NT2/D1 (cell line): ENCODE results near the gene FGFBP2.

Experiments
- DNase-seq: peaks from one replicate; pipeline ENCODE4 v3.0.0-alpha.2; 2011; ENCODE audit warnings: low read depth, low spot score
- H3K27me3 ChIP-seq: 2 replicates; pipeline ENCODE4 v1.6.0; 2011; ENCODE audit warnings: mild to moderate bottlenecking; ENCODE audit not compliant: insufficient read length, insufficient read depth
- H3K36me3 ChIP-seq: 2 replicates; pipeline ENCODE4 v1.6.1; 2011; ENCODE audit warnings: mild to moderate bottlenecking, low read length, mixed read lengths; ENCODE audit not compliant: insufficient read depth, insufficient read length
- H3K4me1 ChIP-seq: 2 replicates; pipeline ENCODE4 v1.5.1; 2011; ENCODE audit not compliant: insufficient read depth, insufficient read length
- H3K4me3 ChIP-seq: 2 replicates; pipeline ENCODE4 v1.5.1; 2011; ENCODE audit warnings: low read depth; ENCODE audit not compliant: insufficient read length
- H3K9ac ChIP-seq: 2 replicates; pipeline ENCODE4 v1.6.0; 2011; ENCODE audit warnings: low read depth; ENCODE audit not compliant: insufficient read length
- H3K9me3 ChIP-seq: 2 replicates; pipeline ENCODE4 v1.5.1; 2011; ENCODE audit warnings: mild to moderate bottlenecking, low read length; ENCODE audit not compliant: insufficient read depth
- SUZ12 ChIP-seq: IDR thresholded peaks from 2 replicates; pipeline ENCODE4 v1.6.1; 2011; ENCODE audit not compliant: insufficient read length, insufficient read depth; ENCODE audit errors: extremely low read depth
- YY1 ChIP-seq: IDR thresholded peaks from 2 replicates; pipeline ENCODE4 v1.6.1; 2011; ENCODE audit not compliant: insufficient read length, insufficient read depth
- ZNF274 ChIP-seq: IDR thresholded peaks from 2 replicates; pipeline ENCODE4 v1.6.1; 2011; ENCODE audit warnings: mild to moderate bottlenecking, low read depth, low read length

The FGFBP2 gene

GRCh38 chr4:15986907-15987306 is 23.9 kb upstream of the FGFBP2 start:
- DNase-seq = no peak
- peaks cover 67% of the 10 kb centered on the region for H3K36me3 ChIP-seq
- no peak overlapping the region for H3K9ac ChIP-seq
- 0 out of 2 replicates have a peak, but pooled peaks cover 3% of the 10 kb centered on the region for H3K9me3 ChIP-seq
- no peak overlapping the region for H3K4me3 ChIP-seq
- no peaks in the 10 kb centered on the region for H3K4me1 ChIP-seq
- TF ChIP-seq ZNF274 (no peak), YY1 (no peak), SUZ12 (no peak)
- H3K27me3 ChIP-seq = no peaks in the 10 kb centered on the region

- no peak for DNase-seq
- H3K4me1 ChIP-seq = no peaks in the 10 kb centered on the region
- no peak overlapping the region for H3K9ac ChIP-seq
- H3K36me3 ChIP-seq = peaks cover 47% of the 10 kb centered on the region
- H3K4me3 ChIP-seq = no peak overlapping the region
- H3K27me3 ChIP-seq = no peaks in the 10 kb centered on the region
- no peak for TF ChIP-seq ZNF274
- TF ChIP-seq YY1 = no peak
- no peak for TF ChIP-seq SUZ12
- H3K9me3 ChIP-seq = 0 out of 2 replicates have a peak, but pooled peaks cover 3% of the 10 kb centered on the region
These were observed 20.6 kb upstream of the FGFBP2 start for GRCh38 chr4:15983610-15984009.

GRCh38 chr4:15982842-15983524 is 20.0 kb upstream of the FGFBP2 start:
- H3K36me3 ChIP-seq = peaks cover 51% of the 10 kb centered on the region
- DNase-seq = no peak

GRCh38 chr4:15976456-15977447 is 13.8 kb upstream of the FGFBP2 start:
- Histone ChIP-seq H3K9me3 (no peaks in the 10 kb centered on the region), H3K4me3 (no peak overlapping the region), H3K9ac (no peak overlapping the region), H3K4me1 (no peaks in the 10 kb centered on the region), H3K27me3 (no peaks in the 10 kb centered on the region), H3K36me3 (peaks cover 26% of the 10 kb centered on the region)
- DNase-seq = no peak
- TF ChIP-seq ZNF274 (no peak), SUZ12 (no peak), YY1 (no peak)

More at GRCh38 chr4:15982842-15983524, 20.0 kb upstream of the FGFBP2 start:
- Histone ChIP-seq H3K4me3 (no peak overlapping the region), H3K27me3 (no peaks in the 10 kb centered on the region), H3K4me1 (no peaks in the 10 kb centered on the region), H3K9me3 (0 out of 2 replicates have a peak, but pooled peaks cover 3% of the 10 kb centered on the region), H3K9ac (no peak overlapping the region)
- TF ChIP-seq YY1 (no peak), ZNF274 (no peak), SUZ12 (no peak)

GRCh38 chr4:15971068-15971801 is 8.3 kb upstream of the FGFBP2 start:
- H3K4me3 ChIP-seq = no peak overlapping the region
- TF ChIP-seq SUZ12 (no peak), YY1 (no peak), ZNF274 (no peak)
- no peak for DNase-seq
- peaks cover 6% of the 10 kb centered on the region; the same call in 1 of the 2 replicates for H3K9me3 ChIP-seq
- no peaks in the 10 kb centered on the region for H3K4me1 ChIP-seq
- no peaks in the 10 kb centered on the region for H3K27me3 ChIP-seq
- peaks cover 17% of the 10 kb centered on the region for H3K36me3 ChIP-seq
- no peak overlapping the region for H3K9ac ChIP-seq

GRCh38 chr4:15968551-15969300 is 5.8 kb upstream of the FGFBP2 start:
- Histone ChIP-seq H3K27me3 (no peaks in the 10 kb centered on the region), H3K4me3 (no peak overlapping the region), H3K4me1 (no peaks in the 10 kb centered on the region), H3K9me3 (peaks cover 9% of the 10 kb centered on the region; the same call in 1 of the 2 replicates), H3K9ac (no peak overlapping the region), H3K36me3 (peaks cover 17% of the 10 kb centered on the region)
- no peak for DNase-seq
- TF ChIP-seq ZNF274 (no peak), SUZ12 (no peak), YY1 (no peak)
